ENCODE results near the gene NUDT4. TPM values are rescaled to one million over a fixed set of nuclear protein-coding genes. Genes with fewer than 3 reads are reported as not detected.

NUDT4 gene
- total and polyA plus RNA-seq, 10 of the 15 experiments (the other 5 are each of a cell fraction or from before 2014, with no cell fraction given), result 26.6 to 91.6 (median 63.1) TPM

- Histone ChIP-seq H3K9ac (ENCODE audit: control insufficient read depth, insufficient read depth, low read length) (no peak overlapping the region), H3K4me1 (ENCODE audit: control insufficient read depth, insufficient read depth, low read length) (peaks cover 5% of the 10 kb centered on the region; the same call in 1 of the 2 replicates), H3K36me3 (ENCODE audit: control insufficient read depth in 2 of 2, insufficient read depth in 2 of 2, low read length in 1 of 2) (no peaks in the 10 kb centered on the region), H2AFZ (ENCODE audit: control insufficient read depth, low read depth, low read length) (no peak overlapping the region), H3K9me3 (replicated peaks; ENCODE audit: control insufficient read depth, insufficient read depth, low read length) (no peaks in the 10 kb centered on the region), H3K79me2 (ENCODE audit: control insufficient read depth, insufficient read depth, low read length) (no peaks in the 10 kb centered on the region), H4K20me1 (ENCODE audit: control insufficient read depth, insufficient read depth) (no peaks in the 10 kb centered on the region), H3K27ac (ENCODE audit: control insufficient read depth, insufficient read depth) (no peak overlapping the region), H3K27me3 (replicated peaks in 1 of 2; ENCODE audit: control insufficient read depth in 2 of 2, insufficient read depth in 2 of 2, low read length in 1 of 2) (no peaks in the 10 kb centered on the region), H3K4me3 (no peak overlapping the region), H3K4me2 (ENCODE audit: control insufficient read depth, insufficient read depth) (no peak overlapping the region)
- intact Hi-C loops (cut with micrococcal nuclease; ENCODE audit: unreplicated experiment) (no loop called here), in situ Hi-C loops (cut with MboI) (no loop called here)
- FAIRE-seq (no peak), DNase-seq (ENCODE audit: low read depth, low spot score) (no peak), ATAC-seq (no peak)
- ChIA-PET RAD21 (ENCODE audit: unreplicated experiment) (no interaction called here), SMC1A (ENCODE audit: uncharacterized antibody, unreplicated experiment) (interaction anchor here (1.0 kb wide), 1 partner anchor 38 kb away, joined by 3 read pairs; no protein-coding TSS in a partner anchor), POLR2A (no interaction called here), CTCF (interaction anchor here (0.7 kb wide), 1 partner anchor 549 kb away, joined by 3 read pairs; no protein-coding TSS in a partner anchor)
- TF ChIP-seq SUPT20H (IDR thresholded peaks at IDR 0.05; ENCODE audit: borderline replicate concordance, control insufficient read depth, low read depth, low read length) (no peak), CREM (IDR thresholded peaks at IDR 0.05; ENCODE audit: low read depth) (no peak), PAX5 (IDR thresholded peaks at IDR 0.05; ENCODE audit: borderline replicate concordance, low read depth, low read length) (no peak), HDAC2 (IDR thresholded peaks at IDR 0.05) (no peak), STAT3 (IDR thresholded peaks at IDR 0.05; ENCODE audit: low read depth, low read length) (no peak), POLR2A (IDR thresholded peaks at IDR 0.05; ENCODE audit: low read depth, low read length) (no peak)
- no TSS peak for BruUV-seq (replicated peaks)
- 45% methylated on average over 4 of the region's 4 CpGs for WGBS (ENCODE audit: insufficient coverage, insufficient replicate concordance, low lambda C conversion rate, missing lambda C conversion rate)
Measured at GRCh38 chr12:93336291-93336741, 41.4 kb upstream of the NUDT4 start.

- ChIA-PET SMC1A (ENCODE audit: uncharacterized antibody, unreplicated experiment) (interaction anchor here (0.7 kb wide), 1 partner anchor 88 kb away, joined by 3 read pairs; no protein-coding TSS in a partner anchor), CTCF (no interaction called here)
- intact Hi-C loops (cut with micrococcal nuclease; ENCODE audit: unreplicated experiment), result no loop called here
- no peak for TF ChIP-seq HDAC6 (IDR thresholded peaks at IDR 0.05; ENCODE audit: unreplicated experiment)
- TF ChIP-seq CTCF (IDR thresholded peaks at IDR 0.05 in 2 of 3, conservative IDR thresholded peaks at IDR 0.05 in 1 of 3; ENCODE audit: control insufficient read depth in 2 of 3, extremely low read depth in 1 of 3, insufficient read depth in 1 of 3, low read depth in 3 of 3, low read length in 3 of 3), result no peak
- no peak for TF ChIP-seq POLR2A (IDR thresholded peaks at IDR 0.05; ENCODE audit: low read depth, low read length)
- TF ChIP-seq ZBTB33 (IDR thresholded peaks at IDR 0.05), result no peak
- TF ChIP-seq, protein P1, sequence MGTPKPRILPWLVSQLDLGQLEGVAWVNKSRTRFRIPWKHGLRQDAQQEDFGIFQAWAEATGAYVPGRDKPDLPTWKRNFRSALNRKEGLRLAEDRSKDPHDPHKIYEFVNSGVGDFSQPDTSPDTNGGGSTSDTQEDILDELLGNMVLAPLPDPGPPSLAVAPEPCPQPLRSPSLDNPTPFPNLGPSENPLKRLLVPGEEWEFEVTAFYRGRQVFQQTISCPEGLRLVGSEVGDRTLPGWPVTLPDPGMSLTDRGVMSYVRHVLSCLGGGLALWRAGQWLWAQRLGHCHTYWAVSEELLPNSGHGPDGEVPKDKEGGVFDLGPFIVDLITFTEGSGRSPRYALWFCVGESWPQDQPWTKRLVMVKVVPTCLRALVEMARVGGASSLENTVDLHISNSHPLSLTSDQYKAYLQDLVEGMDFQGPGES (IDR thresholded peaks at IDR 0.05), result no peak
- no peak for TF ChIP-seq RFX5 (IDR thresholded peaks at IDR 0.05; ENCODE audit: low read depth, low read length)
- no peak for TF ChIP-seq PAX5 (IDR thresholded peaks at IDR 0.05; ENCODE audit: borderline replicate concordance, low read depth, low read length)
- no peak for TF ChIP-seq SPI1 (IDR thresholded peaks at IDR 0.05; ENCODE audit: borderline replicate concordance, insufficient read depth, low read depth, low read length)
- no peak for TF ChIP-seq ASH2L (IDR thresholded peaks at IDR 0.05; ENCODE audit: borderline replicate concordance, low read depth)
Measured at GRCh38 chr12:93338598-93338997, 39.1 kb upstream of the NUDT4 start.

More at GRCh38 chr12:93338598-93338997, 39.1 kb upstream of the NUDT4 start:
- Histone ChIP-seq H3K27me3 (replicated peaks in 1 of 2; ENCODE audit: control insufficient read depth in 2 of 2, insufficient read depth in 2 of 2, low read length in 1 of 2) (no peaks in the 10 kb centered on the region), H4K20me1 (ENCODE audit: control insufficient read depth, insufficient read depth) (no peaks in the 10 kb centered on the region), H3K9me3 (replicated peaks; ENCODE audit: control insufficient read depth, insufficient read depth, low read length) (no peaks in the 10 kb centered on the region), H3K9ac (ENCODE audit: control insufficient read depth, insufficient read depth, low read length) (no peak overlapping the region), H3K27ac (ENCODE audit: control insufficient read depth, insufficient read depth) (no peak overlapping the region), H3K4me2 (ENCODE audit: control insufficient read depth, insufficient read depth) (no peak overlapping the region), H2AFZ (ENCODE audit: control insufficient read depth, low read depth, low read length) (no peak overlapping the region), H3K79me2 (ENCODE audit: control insufficient read depth, insufficient read depth, low read length) (no peaks in the 10 kb centered on the region), H3K36me3 (ENCODE audit: control insufficient read depth in 2 of 2, insufficient read depth in 2 of 2, low read length in 1 of 2) (no peaks in the 10 kb centered on the region), H3K4me3 (no peak overlapping the region), H3K4me1 (ENCODE audit: control insufficient read depth, insufficient read depth, low read length) (peaks cover 5% of the 10 kb centered on the region; the same call in 1 of the 2 replicates)
- ChIA-PET POLR2A (no interaction called here), RAD21 (ENCODE audit: unreplicated experiment) (no interaction called here)
- FAIRE-seq (no peak), ATAC-seq (no peak), DNase-seq (ENCODE audit: low read depth, low spot score) (no peak)
- in situ Hi-C loops (cut with MboI), result no loop called here
- 73% methylated on average over 7 of the region's 7 CpGs for WGBS (ENCODE audit: insufficient coverage, insufficient replicate concordance, low lambda C conversion rate, missing lambda C conversion rate)
- no TSS peak for BruUV-seq (replicated peaks)

Data from GM12878 (cell line).